GM19455 (cell line): ENCODE measurements around the gene MAP3K20.

Experiments
- ATAC-seq: cut with Tn5 transposase; IDR thresholded peaks from one replicate; pipeline ENCODE4 v1.9.1; 2021; ENCODE audit not compliant: unreplicated experiment

MAP3K20 gene

GRCh38 chr2:173050684-173051083 lies 25.0 kb upstream of the MAP3K20 start:
- ATAC-seq: no peak

- no peak for ATAC-seq
Measured at GRCh38 chr2:173051463-173052215, 24.0 kb upstream of the MAP3K20 start.

- ATAC-seq: no peak
Measured at GRCh38 chr2:173053043-173053699, 22.5 kb upstream of the MAP3K20 start.

- no peak for ATAC-seq
Measured at GRCh38 chr2:173054466-173054865, 21.2 kb upstream of the MAP3K20 start.

GRCh38 chr2:173056705-173057364 lies 18.8 kb upstream of the MAP3K20 start:
- ATAC-seq: no peak

GRCh38 chr2:173058097-173058496 lies 17.5 kb upstream of the MAP3K20 start:
- ATAC-seq: no peak

GRCh38 chr2:173058673-173059072 lies 17.0 kb upstream of the MAP3K20 start:
- ATAC-seq: no peak

- ATAC-seq: no peak
Measured at GRCh38 chr2:173059292-173059691, 16.4 kb upstream of the MAP3K20 start.

GRCh38 chr2:173059971-173060461 lies 15.6 kb upstream of the MAP3K20 start:
- no peak for ATAC-seq

- ATAC-seq: no peak
Measured at GRCh38 chr2:173062801-173063200, 12.8 kb upstream of the MAP3K20 start.

GRCh38 chr2:173064151-173064805 lies 11.4 kb upstream of the MAP3K20 start:
- no peak for ATAC-seq

- ATAC-seq: no peak
Measured at GRCh38 chr2:173066887-173067676, 8.6 kb upstream of the MAP3K20 start.

- peak; percentile 1 for ATAC-seq
Measured at GRCh38 chr2:173075056-173075780, 428 bp upstream of the MAP3K20 start.

- ATAC-seq: peak; percentile 26
Measured at GRCh38 chr2:173076581-173077345, 1.1 kb downstream of the MAP3K20 start.

- no peak for ATAC-seq
Measured at GRCh38 chr2:173077506-173078177, 2.0 kb downstream of the MAP3K20 start.

- ATAC-seq: no peak
Measured at GRCh38 chr2:173079141-173079540, 3.5 kb downstream of the MAP3K20 start.

GRCh38 chr2:173079973-173080860 lies 4.6 kb downstream of the MAP3K20 start:
- no peak for ATAC-seq
